AG04449 (cell line): Measurements from ENCODE around the gene SMIM9.

Source experiments
- CTCF ChIA-PET: fragments of 350-600 bp; formaldehyde crosslinking; extraction: SDS; loops from one replicate; lab custom pipeline; 2021; ENCODE audit warnings: antibody characterized with exemption; lab: Yijun Ruan, JAX
- POLR2A ChIA-PET: fragments of 400-600, 350-600 bp; formaldehyde crosslinking; extraction: SDS; loops from one replicate; lab custom pipeline; 2020; ENCODE audit warnings: antibody characterized with exemption, inconsistent platforms; lab: Yijun Ruan, JAX
- DNase-seq: peaks from one replicate; pipeline ENCODE4 v3.0.0-alpha.2; 2010; ENCODE audit warnings: low read depth, low spot score
- H3K4me3 ChIP-seq: 2 replicates; pipeline ENCODE4 v1.5.1; 2011; ENCODE audit warnings: low read depth, mild to moderate bottlenecking, control low read depth, low read length
- CTCF ChIP-seq: IDR thresholded peaks from one replicate; pipeline ENCODE4 v1.5.1; 2011; ENCODE audit warnings: mild to moderate bottlenecking, moderate library complexity, low read length, control low read depth, inconsistent platforms; ENCODE audit not compliant: insufficient read depth; ENCODE audit errors: missing control alignments

Gene SMIM9

GRCh38 chrX:154775419-154776349, 58.8 kb downstream of the SMIM9 start:
- TF ChIP-seq CTCF: no peak
- no peak overlapping the region for H3K4me3 ChIP-seq
- ChIA-PET CTCF (interaction anchor here (1.0 kb wide), 1 partner anchor 12 kb away, joined by 4 read pairs; no protein-coding TSS in a partner anchor), POLR2A (no interaction called here)
- no peak for DNase-seq

- no peak for TF ChIP-seq CTCF
- no peak overlapping the region for H3K4me3 ChIP-seq
- DNase-seq: no peak
- ChIA-PET POLR2A (no interaction called here), CTCF (no interaction called here)
These were observed 59.8 kb downstream of the SMIM9 start for GRCh38 chrX:154774622-154775021.
